Ishikawa (cell line): ENCODE measurements around the gene PGK2.

Experiments used
- CEBPB ChIP-seq: IDR thresholded peaks from 2 replicates; pipeline ENCODE4 v1.6.1; 2012
- CREB1 ChIP-seq: IDR thresholded peaks from 2 replicates; pipeline ENCODE4 v1.6.1; 2012; ENCODE audit warnings: low read depth
- EGR1 ChIP-seq: IDR thresholded peaks from 2 replicates; pipeline ENCODE4 v1.6.1; 2012
- EP300 ChIP-seq: IDR thresholded peaks from 2 replicates; pipeline ENCODE4 v1.6.1; 2012; ENCODE audit warnings: borderline replicate concordance
- FOXM1 ChIP-seq: IDR thresholded peaks from 2 replicates; pipeline ENCODE4 v1.6.1; 2012; ENCODE audit warnings: low read depth, borderline replicate concordance
- NFIC ChIP-seq: IDR thresholded peaks from 2 replicates; pipeline ENCODE4 v1.6.1; 2012
- RAD21 ChIP-seq: IDR thresholded peaks from 2 replicates; pipeline ENCODE4 v1.6.1; 2012; ENCODE audit warnings: low read depth
- TAF1 ChIP-seq: IDR thresholded peaks from 2 replicates; pipeline ENCODE4 v1.6.1; 2012; ENCODE audit warnings: low read depth, mild to moderate bottlenecking
- TCF12 ChIP-seq: IDR thresholded peaks from 2 replicates; pipeline ENCODE4 v1.6.1; 2012; ENCODE audit warnings: low read depth
- TEAD4 ChIP-seq: IDR thresholded peaks from 2 replicates; pipeline ENCODE4 v1.6.1; 2012
- YY1 ChIP-seq: IDR thresholded peaks from 2 replicates; pipeline ENCODE4 v1.6.1; 2012; ENCODE audit warnings: low read depth
- ZBTB7A ChIP-seq: IDR thresholded peaks from 2 replicates; pipeline ENCODE4 v1.6.1; 2012; ENCODE audit warnings: low read depth
- TF ChIP-seq, protein P1 (sequence below): IDR thresholded peaks from 2 replicates; pipeline ENCODE4 v1.6.1; 2012
- TF ChIP-seq, protein P2 (sequence below): IDR thresholded peaks from 2 replicates; pipeline ENCODE4 v1.6.1; 2012; ENCODE audit warnings: low read depth, mild to moderate bottlenecking
- TF ChIP-seq, protein P3 (sequence below): IDR thresholded peaks from 2 replicates; pipeline ENCODE4 v1.6.1; 2012

PGK2 gene

DNA sequence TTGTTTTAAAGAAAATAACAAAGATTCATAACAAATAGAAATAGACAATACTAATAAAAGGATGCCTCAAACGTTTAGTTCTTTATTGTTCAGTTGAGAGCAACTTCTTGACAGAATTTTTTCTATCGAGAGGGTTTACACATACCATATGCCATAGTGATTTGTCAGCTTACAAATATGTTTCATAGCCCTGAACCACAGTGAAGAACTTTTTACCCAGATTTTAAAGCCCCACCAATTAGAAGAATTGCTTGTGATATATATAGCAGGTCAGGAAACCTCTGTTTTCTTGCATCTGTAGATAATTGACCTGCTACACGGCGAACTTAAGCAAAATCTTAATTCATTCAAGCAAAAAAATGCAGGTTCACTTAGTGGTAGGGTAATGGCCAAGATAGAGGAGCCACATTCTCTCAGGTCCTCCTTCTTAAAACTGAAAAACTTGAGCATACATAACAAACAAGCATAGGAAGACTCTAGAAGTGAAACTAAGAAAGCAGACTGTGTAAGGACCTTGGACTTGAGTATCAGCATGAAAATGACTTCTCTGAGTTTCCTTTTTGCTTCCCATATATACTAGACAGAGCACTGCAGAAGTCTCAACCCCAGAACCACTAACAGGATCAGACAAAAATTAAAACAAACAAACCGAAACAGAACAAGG lies 39.8 kb upstream of the PGK2 start:
- TF ChIP-seq EGR1, result no peak
- TF ChIP-seq, protein P1, sequence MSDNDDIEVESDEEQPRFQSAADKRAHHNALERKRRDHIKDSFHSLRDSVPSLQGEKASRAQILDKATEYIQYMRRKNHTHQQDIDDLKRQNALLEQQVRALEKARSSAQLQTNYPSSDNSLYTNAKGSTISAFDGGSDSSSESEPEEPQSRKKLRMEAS, result no peak
- TF ChIP-seq TCF12, result no peak
- no peak for TF ChIP-seq CEBPB
- TF ChIP-seq EP300, result no peak

DNA sequence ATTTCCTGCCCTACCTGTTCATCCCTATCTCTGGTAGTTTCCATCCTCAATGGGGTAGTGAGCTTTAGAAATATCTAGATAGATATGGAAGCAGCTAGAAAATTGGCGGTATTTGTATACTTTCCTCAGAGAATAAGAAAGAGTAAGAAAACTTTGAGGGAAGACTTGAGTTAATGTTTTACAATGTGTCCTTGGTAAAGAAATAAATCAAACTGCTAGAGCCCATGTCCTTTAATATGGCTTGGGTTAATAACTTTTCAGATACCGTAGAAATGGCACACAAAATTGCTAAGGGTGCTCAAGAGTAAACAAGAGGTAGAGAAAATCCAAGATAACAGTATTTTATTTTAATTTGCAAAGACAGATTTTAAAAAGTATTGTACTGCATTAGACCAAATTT lies 28.1 kb upstream of the PGK2 start:
- TF ChIP-seq, protein P2, sequence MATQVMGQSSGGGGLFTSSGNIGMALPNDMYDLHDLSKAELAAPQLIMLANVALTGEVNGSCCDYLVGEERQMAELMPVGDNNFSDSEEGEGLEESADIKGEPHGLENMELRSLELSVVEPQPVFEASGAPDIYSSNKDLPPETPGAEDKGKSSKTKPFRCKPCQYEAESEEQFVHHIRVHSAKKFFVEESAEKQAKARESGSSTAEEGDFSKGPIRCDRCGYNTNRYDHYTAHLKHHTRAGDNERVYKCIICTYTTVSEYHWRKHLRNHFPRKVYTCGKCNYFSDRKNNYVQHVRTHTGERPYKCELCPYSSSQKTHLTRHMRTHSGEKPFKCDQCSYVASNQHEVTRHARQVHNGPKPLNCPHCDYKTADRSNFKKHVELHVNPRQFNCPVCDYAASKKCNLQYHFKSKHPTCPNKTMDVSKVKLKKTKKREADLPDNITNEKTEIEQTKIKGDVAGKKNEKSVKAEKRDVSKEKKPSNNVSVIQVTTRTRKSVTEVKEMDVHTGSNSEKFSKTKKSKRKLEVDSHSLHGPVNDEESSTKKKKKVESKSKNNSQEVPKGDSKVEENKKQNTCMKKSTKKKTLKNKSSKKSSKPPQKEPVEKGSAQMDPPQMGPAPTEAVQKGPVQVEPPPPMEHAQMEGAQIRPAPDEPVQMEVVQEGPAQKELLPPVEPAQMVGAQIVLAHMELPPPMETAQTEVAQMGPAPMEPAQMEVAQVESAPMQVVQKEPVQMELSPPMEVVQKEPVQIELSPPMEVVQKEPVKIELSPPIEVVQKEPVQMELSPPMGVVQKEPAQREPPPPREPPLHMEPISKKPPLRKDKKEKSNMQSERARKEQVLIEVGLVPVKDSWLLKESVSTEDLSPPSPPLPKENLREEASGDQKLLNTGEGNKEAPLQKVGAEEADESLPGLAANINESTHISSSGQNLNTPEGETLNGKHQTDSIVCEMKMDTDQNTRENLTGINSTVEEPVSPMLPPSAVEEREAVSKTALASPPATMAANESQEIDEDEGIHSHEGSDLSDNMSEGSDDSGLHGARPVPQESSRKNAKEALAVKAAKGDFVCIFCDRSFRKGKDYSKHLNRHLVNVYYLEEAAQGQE, result no peak
- TF ChIP-seq EGR1, result no peak
- no peak for TF ChIP-seq CEBPB
- no peak for TF ChIP-seq NFIC
- no peak for TF ChIP-seq FOXM1
- no peak for TF ChIP-seq YY1
- TF ChIP-seq, protein P1, result no peak
- TF ChIP-seq ZBTB7A, result no peak

DNA sequence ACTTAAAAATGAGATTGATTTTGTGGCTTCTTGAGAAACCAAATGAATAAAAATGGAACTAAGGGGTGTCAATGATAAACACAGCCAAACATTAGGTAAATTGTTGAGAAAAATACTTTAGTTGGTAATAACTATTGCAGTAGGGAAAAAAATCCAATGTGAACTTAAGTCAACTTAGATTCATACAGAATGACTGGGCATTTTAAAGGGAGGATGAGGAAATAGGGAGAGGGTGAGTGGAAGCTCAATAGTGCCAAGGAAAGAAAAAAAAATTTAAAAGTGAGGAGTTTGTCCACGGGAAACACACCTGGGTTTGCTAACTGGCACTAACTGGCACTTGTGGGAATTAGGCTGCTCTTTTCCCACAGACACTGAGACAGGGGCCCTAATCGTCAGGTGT lies 26.2 kb upstream of the PGK2 start:
- no peak for TF ChIP-seq CEBPB
- TF ChIP-seq, protein P3, sequence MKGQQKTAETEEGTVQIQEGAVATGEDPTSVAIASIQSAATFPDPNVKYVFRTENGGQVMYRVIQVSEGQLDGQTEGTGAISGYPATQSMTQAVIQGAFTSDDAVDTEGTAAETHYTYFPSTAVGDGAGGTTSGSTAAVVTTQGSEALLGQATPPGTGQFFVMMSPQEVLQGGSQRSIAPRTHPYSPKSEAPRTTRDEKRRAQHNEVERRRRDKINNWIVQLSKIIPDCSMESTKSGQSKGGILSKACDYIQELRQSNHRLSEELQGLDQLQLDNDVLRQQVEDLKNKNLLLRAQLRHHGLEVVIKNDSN, result no peak
- TF ChIP-seq TAF1, result no peak
- TF ChIP-seq, protein P1, result no peak
- no peak for TF ChIP-seq EP300
- no peak for TF ChIP-seq EGR1
- no peak for TF ChIP-seq TEAD4
- no peak for TF ChIP-seq CREB1
- no peak for TF ChIP-seq RAD21
- TF ChIP-seq ZBTB7A, result no peak
- no peak for TF ChIP-seq NFIC
- no peak for TF ChIP-seq TCF12

DNA sequence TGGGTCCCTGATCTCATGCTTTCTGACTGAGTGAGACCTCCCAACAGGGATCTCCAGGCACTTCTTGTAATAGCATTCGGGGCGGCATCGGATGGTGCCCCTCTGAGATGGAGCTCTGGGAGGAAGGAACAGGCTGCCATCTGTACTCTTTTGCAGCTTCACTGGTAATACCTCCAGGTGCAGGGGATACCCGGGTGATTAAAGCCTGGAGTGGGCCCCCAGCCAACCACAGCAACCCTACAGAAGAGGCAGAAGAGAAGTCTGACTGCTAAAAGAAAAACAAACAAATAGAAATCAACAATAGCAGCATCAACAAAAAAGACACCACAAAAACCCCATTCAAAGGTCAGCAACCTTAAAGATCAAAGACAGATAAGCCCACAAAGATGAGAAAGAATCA lies 19.1 kb upstream of the PGK2 start:
- TF ChIP-seq YY1 (no peak), TAF1 (no peak), ZBTB7A (no peak), NFIC (no peak), RAD21 (no peak), CEBPB (no peak), TEAD4 (no peak), TCF12 (no peak), EP300 (no peak), FOXM1 (no peak), EGR1 (no peak), CREB1 (no peak)
- TF ChIP-seq, protein P2, result no peak
- TF ChIP-seq, protein P1, result no peak
- TF ChIP-seq, protein P3, result no peak

DNA sequence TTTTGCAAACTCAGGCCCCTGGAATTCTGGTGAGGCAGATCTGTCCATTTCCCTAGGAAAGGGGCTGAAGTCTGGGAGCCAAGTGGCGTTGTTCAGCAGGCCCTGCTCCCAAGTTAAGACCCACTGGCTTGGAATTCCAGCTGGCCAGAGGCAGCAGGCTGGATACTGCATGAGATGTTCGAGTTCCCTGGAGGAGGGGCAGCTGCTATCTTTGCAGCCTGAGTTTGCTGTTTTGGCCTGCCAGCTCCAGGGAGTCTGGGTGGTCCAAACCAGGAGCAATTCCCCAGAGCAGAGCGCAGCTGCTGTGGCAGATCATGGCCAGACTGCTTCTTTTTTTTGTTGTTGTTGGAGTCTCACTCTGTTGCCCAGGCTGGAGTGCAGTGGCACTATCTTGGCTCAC lies 18.2 kb upstream of the PGK2 start:
- no peak for TF ChIP-seq CREB1
- TF ChIP-seq EGR1, result no peak
- no peak for TF ChIP-seq TCF12
- no peak for TF ChIP-seq NFIC
- TF ChIP-seq, protein P2, result no peak
- TF ChIP-seq ZBTB7A, result no peak
- TF ChIP-seq, protein P3, result no peak
- TF ChIP-seq EP300, result no peak
- TF ChIP-seq YY1, result no peak
- no peak for TF ChIP-seq CEBPB
- no peak for TF ChIP-seq RAD21
- TF ChIP-seq, protein P1, result no peak
- TF ChIP-seq TEAD4, result no peak
- no peak for TF ChIP-seq TAF1
- TF ChIP-seq FOXM1, result no peak
